Measurements from ENCODE around the gene LOXL3. TPM values are rescaled to one million over a fixed set of nuclear protein-coding genes. Genes with fewer than 3 reads are reported as not detected.

Gene LOXL3
- total RNA-seq, 1 donor from 2014 or later = 112 TPM

DNA sequence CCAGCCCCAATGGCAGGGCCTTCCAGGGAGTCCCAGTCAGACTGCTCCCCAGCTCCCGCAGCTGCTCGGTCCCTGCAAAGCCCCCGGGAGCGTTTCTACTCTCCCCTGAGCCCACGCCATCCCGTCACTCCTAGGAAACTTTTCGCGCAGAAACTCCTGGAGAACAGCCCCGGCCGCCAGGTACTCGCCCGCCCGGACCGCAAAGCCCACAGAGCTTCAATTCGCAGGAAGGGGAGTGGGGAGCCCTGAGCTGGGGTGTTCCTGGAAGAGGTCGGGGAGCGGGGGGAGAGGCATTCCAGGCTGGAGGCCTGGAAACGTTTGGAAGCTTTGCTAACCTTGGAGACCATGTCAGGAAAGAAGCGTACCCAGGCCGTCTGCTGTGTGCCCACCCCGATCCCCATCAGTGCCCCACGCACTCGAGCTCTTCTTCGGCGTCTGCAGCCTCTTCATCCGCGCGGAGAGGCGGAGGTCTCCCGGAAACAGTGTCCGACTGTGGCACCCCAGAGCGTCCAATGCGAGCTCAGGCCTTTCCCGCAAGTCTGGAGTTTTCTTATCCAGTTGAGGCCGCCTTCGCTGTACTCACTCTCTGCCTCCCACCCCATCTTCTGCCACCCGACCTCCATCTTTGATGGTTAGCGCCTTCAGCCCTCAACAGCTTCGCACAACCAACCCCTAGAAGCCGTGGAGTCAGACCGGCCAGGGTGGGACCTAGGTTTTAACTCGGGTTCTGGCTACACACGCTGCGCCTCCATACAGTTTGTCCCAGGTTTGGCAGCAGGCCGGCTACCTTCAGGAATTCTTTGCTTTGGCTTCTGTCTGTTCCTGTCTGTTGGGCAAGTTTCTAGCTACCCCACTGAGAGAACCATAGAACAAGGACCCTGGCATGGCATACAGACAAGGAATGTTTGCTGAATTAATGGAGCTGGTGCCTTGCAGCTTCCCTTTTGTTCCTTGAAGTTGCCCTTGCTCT is 50.0 kb downstream of the LOXL3 start:
- Mint-ChIP-seq H3K27ac (ENCODE audit: unreplicated experiment) (peak overlapping the region; percentile 85), H3K4me1 (ENCODE audit: low read depth) (peaks cover 65% of the 10 kb centered on the region), H3K27me3 (ENCODE audit: low read depth) (peaks cover 14% of the 10 kb centered on the region), H3K9me3 (ENCODE audit: low read depth) (no peaks in the 10 kb centered on the region), H3K4me3 (ENCODE audit: unreplicated experiment) (peak overlapping the region; percentile 71), H3K36me3 (ENCODE audit: low read depth) (peaks cover 14% of the 10 kb centered on the region)
- TF ChIP-seq, protein P1, sequence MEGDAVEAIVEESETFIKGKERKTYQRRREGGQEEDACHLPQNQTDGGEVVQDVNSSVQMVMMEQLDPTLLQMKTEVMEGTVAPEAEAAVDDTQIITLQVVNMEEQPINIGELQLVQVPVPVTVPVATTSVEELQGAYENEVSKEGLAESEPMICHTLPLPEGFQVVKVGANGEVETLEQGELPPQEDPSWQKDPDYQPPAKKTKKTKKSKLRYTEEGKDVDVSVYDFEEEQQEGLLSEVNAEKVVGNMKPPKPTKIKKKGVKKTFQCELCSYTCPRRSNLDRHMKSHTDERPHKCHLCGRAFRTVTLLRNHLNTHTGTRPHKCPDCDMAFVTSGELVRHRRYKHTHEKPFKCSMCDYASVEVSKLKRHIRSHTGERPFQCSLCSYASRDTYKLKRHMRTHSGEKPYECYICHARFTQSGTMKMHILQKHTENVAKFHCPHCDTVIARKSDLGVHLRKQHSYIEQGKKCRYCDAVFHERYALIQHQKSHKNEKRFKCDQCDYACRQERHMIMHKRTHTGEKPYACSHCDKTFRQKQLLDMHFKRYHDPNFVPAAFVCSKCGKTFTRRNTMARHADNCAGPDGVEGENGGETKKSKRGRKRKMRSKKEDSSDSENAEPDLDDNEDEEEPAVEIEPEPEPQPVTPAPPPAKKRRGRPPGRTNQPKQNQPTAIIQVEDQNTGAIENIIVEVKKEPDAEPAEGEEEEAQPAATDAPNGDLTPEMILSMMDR (IDR thresholded peaks at IDR 0.05) = no peak
- DNase-seq (ENCODE audit: low spot score) = no peak

DNA sequence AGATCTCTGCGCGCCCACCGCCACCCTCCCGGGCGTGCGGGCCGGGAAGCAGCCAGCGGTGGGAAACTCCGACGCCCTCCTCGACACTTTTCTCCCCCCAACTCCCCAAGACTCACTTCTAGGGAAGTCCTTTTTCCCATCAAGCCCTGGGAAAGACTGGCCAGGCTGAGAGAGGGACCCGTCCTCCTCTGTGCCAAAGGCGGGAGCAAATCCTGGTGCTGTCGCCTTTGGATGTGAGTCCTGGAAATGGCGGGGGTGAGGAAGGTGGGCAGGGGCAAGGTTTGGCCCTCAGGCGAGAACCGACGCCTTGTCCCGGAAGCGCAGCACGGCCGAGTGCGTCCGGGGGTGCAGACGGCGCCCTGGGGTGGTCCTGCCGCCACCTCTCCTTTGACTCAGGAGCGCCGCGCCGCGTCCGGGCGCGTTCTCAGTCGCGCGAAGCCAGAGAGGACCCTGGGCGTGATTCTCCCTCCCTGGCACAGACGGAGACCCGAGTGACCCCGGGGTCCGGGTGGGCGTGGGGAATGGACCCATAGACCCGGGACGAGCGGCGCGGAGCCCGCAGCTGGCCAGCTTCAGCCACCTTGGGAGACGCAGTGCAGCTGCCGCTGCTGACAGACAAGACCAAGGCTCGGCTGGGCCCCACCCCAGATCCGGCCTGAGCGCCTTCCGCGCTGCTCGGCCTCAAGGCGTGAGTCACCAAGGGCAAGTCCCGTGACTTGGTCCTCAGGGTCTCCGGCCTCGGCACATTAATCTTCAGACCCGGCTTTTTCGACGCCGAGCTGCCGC is 50.8 kb downstream of the LOXL3 start:
- TF ChIP-seq, protein P1 (IDR thresholded peaks at IDR 0.05) = peak; percentile 71
- H3K27me3 Mint-ChIP-seq (ENCODE audit: low read depth) = peaks cover 18% of the 10 kb centered on the region
- no peak for DNase-seq (ENCODE audit: low spot score)
- no peaks in the 10 kb centered on the region for H3K9me3 Mint-ChIP-seq (ENCODE audit: low read depth)
- H3K27ac Mint-ChIP-seq (ENCODE audit: unreplicated experiment) = peak overlapping the region; percentile 85
- peaks cover 68% of the 10 kb centered on the region for H3K4me1 Mint-ChIP-seq (ENCODE audit: low read depth)
- peak overlapping the region; percentile 71 for H3K4me3 Mint-ChIP-seq (ENCODE audit: unreplicated experiment)
- peaks cover 12% of the 10 kb centered on the region for H3K36me3 Mint-ChIP-seq (ENCODE audit: low read depth)

DNA sequence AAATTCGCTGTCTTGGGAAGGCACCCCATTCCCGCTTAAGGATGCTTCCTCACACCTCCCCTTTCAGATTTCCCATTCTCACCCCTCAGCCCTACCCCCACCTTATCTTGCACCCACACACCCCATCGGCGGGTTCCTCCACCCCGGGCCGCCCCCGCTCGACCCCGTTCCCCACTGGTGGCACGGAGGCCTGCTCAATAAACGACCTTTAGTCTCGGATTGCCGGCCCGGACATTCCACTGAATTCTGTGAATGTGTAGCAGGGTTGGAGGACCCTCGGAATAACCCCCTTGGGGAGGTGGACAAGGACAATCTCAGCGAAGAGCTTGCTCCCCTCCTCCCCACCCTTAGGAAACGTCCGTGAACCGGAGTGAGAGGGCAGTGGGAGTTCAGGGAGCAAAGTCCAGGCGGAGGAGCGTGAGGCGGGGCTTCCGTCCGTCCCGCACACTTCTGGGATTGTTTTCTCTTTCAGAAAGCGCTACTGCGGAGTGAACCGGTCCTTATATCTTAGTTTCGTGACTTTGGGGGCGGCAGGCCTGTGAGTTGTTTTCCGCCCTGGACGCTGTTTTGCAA is 51.5 kb downstream of the LOXL3 start:
- TF ChIP-seq, protein P1 (IDR thresholded peaks at IDR 0.05) = no peak
- H3K27me3 Mint-ChIP-seq (ENCODE audit: low read depth) = peaks cover 22% of the 10 kb centered on the region
- no peaks in the 10 kb centered on the region for H3K9me3 Mint-ChIP-seq (ENCODE audit: low read depth)
- H3K36me3 Mint-ChIP-seq (ENCODE audit: low read depth) = peaks cover 12% of the 10 kb centered on the region
- DNase-seq (ENCODE audit: low spot score) = no peak
- peak overlapping the region; percentile 71 for H3K4me3 Mint-ChIP-seq (ENCODE audit: unreplicated experiment)
- no peak overlapping the region for H3K27ac Mint-ChIP-seq (ENCODE audit: unreplicated experiment)
- peaks cover 74% of the 10 kb centered on the region for H3K4me1 Mint-ChIP-seq (ENCODE audit: low read depth)

DNA sequence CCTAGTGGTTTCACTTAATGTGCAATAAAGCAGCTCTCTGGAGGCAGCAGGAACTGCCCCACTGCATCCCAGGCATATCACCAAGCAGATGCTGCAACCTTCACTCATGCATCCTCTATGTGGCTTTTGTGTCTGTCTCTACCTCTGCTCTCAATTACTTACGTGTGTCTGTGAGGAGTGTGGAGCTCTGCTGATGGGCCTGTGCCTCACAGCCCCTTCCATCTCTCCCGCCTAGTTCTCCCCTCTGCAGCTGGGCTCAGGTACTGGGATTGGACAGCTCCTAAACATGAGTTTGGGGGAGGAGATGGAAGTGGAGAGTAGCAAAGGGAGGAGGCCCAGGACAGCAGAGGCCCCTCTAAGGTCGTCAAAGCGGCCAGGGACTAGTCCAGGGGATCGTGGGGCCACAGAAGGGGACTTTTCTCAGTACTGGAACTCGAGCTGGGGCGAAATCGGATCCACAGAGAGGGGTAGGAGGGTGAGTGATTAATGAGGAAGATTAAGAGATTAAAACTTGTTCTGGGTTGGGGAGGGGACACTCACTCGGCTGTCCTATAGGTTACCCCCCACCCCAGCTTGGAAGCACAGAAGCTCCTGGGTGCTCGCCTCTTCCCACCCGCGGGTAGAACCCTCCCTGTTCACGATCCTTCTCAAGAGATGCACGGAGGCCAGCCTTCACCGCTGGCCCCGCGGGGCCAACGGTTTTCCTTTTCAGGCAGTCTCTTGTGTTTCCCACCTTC is 52.2 kb downstream of the LOXL3 start:
- no peak for DNase-seq (ENCODE audit: low spot score)
- H3K4me1 Mint-ChIP-seq (ENCODE audit: low read depth) = peaks cover 68% of the 10 kb centered on the region
- peaks cover 25% of the 10 kb centered on the region for H3K27me3 Mint-ChIP-seq (ENCODE audit: low read depth)
- H3K27ac Mint-ChIP-seq (ENCODE audit: unreplicated experiment) = no peak overlapping the region
- peak overlapping the region; percentile 71 for H3K4me3 Mint-ChIP-seq (ENCODE audit: unreplicated experiment)
- TF ChIP-seq, protein P1 (IDR thresholded peaks at IDR 0.05) = no peak
- peaks cover 9% of the 10 kb centered on the region for H3K36me3 Mint-ChIP-seq (ENCODE audit: low read depth)
- no peaks in the 10 kb centered on the region for H3K9me3 Mint-ChIP-seq (ENCODE audit: low read depth)
